ENCODE measurements around the gene LY86. TPM values are rescaled to one million over a fixed set of nuclear protein-coding genes. Genes with fewer than 3 reads are reported as not detected.
A peak's percentile ranks its signal among the peaks of the same experiment; 100 is the strongest.

Gene LY86
- total and polyA plus RNA-seq, 10 of the 15 experiments (the other 5 are each of a cell fraction or from before 2014, with no cell fraction given): 68.2 to 457 (median 128) TPM

- TF ChIP-seq SIN3A (IDR thresholded peaks at IDR 0.05; ENCODE audit: low read depth, low read length) (no peak), ZNF274 (IDR thresholded peaks at IDR 0.05; ENCODE audit: insufficient read depth, insufficient read length) (no peak), HSF1 (IDR thresholded peaks at IDR 0.05; ENCODE audit: low read depth, low read length) (no peak), RB1 (IDR thresholded peaks at IDR 0.05; ENCODE audit: borderline replicate concordance) (no peak; the same call in 1 of the 2 replicates), ZNF384 (IDR thresholded peaks at IDR 0.05; ENCODE audit: borderline replicate concordance, low read depth, low read length) (peak; percentile 47; the same call in 1 of the 2 replicates), POLR2AphosphoS5 (IDR thresholded peaks at IDR 0.05; ENCODE audit: low read length) (peak; percentile 40; the same call in 1 of the 2 replicates), CBX5 (IDR thresholded peaks at IDR 0.05; ENCODE audit: low read depth) (no peak), ZBTB4 (CRISPR knock-in tag; IDR thresholded peaks at IDR 0.05) (no peak), RAD51 (IDR thresholded peaks at IDR 0.05) (no peak), TARDBP (IDR thresholded peaks at IDR 0.05; ENCODE audit: borderline replicate concordance) (no peak), ATF2 (IDR thresholded peaks at IDR 0.05; ENCODE audit: low read length) (no peak), NFIC (IDR thresholded peaks at IDR 0.05; ENCODE audit: low read depth, low read length) (peak; percentile 55; the same call in 1 of the 2 replicates), MAX (IDR thresholded peaks at IDR 0.05; ENCODE audit: low read depth, low read length) (no peak), NKRF (conservative IDR thresholded peaks at IDR 0.05) (no peak), GABPA (IDR thresholded peaks at IDR 0.05; ENCODE audit: low read depth) (no peak), CHD4 (IDR thresholded peaks at IDR 0.05) (no peak), MEF2B (IDR thresholded peaks at IDR 0.05; ENCODE audit: partially characterized antibody, poor library complexity, severe bottlenecking) (peak; percentile 97), FOS (IDR thresholded peaks at IDR 0.05; ENCODE audit: borderline replicate concordance, extremely low read depth, insufficient read length) (no peak), CBFB (IDR thresholded peaks at IDR 0.05; ENCODE audit: low read depth) (no peak), RELA (IDR thresholded peaks at IDR 0.05; ENCODE audit: borderline replicate concordance, partially characterized antibody) (peak; percentile 74), MEF2A (IDR thresholded peaks at IDR 0.05; ENCODE audit: insufficient read depth, low read depth, low read length) (peak; percentile 26; the same call in 1 of the 2 replicates), IKZF2 (IDR thresholded peaks at IDR 0.05) (peak; percentile 86 to 89), IRF4 (IDR thresholded peaks at IDR 0.05; ENCODE audit: low read depth, low read length) (no peak)
These were observed 45.2 kb upstream of the LY86 start (continued) for GRCh38 chr6:6543181-6543879.

Measured in GM12878 (cell line).